ENCODE data around the gene RNF14.
"Not testable (repeated sequence)": the region's sequence is repeated elsewhere in the genome, so short reads cannot be mapped to it uniquely, and the experiment has no call there.

RNF14 gene

DNA sequence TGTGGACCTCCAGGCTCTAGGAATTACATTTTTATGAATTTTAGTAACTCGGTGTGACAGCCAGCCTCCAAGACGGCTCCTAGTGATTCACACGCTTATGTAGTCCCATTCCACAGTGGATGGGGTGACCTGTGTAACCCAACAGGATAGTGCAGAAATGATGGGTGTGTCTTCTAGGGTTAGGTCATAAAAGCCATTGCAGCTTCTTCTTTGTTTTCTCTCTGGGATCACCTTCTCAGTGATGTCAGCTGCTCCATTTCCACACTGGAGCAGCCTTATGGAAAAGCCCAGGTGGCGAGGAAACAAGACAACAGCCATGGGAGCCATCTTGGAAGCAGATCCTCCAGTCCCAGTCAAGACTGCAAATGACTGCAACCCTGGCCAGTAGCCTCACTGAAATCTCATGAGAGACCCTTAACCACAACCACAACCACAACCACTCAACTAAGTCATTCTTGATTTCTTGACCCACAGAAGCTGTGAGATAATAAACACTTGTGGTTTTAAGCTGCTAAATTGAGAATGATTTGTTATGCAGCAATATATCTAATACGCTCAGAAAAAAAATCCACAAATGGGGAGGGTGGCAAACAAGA is 49.0 kb downstream of the RNF14 start:
- no peak for DNase-seq

- DNase-seq: no peak
Measured at GRCh38 chr5:142020122-142020659, 51.3 kb downstream of the RNF14 start.

DNA sequence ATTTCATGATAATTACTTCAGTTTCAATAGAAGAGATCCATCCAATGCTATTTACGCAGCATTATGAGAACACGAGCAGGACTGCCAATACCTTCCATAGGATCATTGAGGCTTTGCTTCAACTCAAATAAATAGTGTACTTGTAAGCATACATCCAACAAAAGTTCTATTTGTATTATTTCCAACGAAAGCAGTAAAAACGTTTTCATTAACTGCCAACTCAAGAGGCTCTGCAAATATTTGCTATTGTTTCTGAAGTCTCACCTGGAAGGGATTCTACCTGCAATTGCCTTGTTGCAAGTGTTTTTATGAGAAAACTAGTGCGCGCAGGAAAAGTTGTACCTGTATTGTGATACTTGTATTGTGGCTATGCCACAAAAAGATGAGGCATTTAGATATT is 54.9 kb downstream of the RNF14 start:
- no peak for DNase-seq

DNA sequence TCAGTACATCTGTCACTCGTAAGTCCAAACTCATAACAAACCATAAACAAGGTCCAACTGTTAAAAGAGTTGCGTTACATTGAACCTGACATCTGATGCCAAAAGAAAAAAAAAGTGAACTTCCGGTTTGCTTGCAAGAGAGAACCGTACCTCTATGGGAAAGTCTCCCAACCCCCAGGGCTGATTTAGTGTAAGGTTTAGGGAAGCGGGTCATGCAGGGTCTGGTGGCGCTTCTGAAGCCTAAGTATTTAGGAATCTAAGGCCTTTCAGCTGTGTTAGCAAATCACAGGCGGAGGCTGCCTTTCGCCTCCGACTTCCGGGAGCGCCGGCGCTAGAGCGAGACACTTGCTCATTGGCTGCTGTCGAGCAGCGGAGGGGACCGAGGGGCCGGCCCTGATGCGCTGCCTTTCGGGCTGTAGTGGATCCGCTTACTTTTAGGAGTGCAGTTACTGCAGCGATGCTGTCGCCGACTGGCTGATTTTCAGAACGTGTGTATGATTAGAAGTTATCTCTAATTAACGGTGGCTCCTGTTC is 55.9 kb downstream of the RNF14 start:
- peak; percentile 61 for DNase-seq

- DNase-seq: no peak
Measured at GRCh38 chr5:142025637-142026036, 56.7 kb downstream of the RNF14 start.

- DNase-seq: no peak
Measured at GRCh38 chr5:142032150-142032549, 63.2 kb downstream of the RNF14 start.

DNA sequence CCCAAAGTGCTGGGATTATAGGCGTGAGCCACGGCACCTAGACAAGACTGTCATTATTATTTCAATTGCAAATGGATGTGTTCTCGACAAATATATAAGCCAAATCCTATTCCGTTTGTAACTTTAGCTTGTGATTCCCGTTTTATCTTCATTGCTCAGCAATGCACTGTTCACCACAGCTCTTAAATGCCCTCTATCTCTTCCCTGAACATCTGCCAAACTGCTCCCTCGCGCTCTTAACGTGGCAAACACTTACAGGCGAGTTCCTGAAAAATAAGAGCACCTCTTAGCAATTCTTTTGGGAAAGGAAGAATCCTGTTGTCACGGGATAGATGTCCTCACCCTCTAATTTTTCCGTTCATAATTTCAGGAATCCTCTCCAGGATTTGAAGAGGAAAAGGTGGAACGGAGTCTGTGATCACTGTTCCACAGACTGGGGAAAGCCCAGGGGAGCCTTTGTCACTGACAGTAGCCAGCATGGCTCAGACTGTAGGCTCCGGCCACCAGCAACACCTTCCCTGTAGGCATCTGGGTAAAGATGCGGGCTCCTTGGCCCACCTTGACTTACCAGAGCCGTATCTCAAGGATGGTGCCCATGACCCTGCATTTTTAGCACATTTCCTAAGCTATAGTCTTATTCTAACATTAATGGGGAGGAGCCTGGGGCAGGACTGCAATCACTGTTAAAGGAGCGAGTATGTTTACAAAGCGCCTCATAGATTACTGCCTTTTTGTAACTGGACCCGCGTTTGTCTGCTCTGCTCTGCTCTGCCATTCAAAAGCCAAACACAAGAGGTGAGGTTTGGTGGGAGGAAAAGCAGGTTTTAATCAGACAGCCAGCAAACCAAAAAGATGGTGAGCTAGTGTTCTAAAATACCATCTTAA is 64.1 kb downstream of the RNF14 start:
- DNase-seq: no peak

GRCh38 chr5:142033632-142034567 is 65.0 kb downstream of the RNF14 start:
- DNase-seq: not testable (repeated sequence)

DNA sequence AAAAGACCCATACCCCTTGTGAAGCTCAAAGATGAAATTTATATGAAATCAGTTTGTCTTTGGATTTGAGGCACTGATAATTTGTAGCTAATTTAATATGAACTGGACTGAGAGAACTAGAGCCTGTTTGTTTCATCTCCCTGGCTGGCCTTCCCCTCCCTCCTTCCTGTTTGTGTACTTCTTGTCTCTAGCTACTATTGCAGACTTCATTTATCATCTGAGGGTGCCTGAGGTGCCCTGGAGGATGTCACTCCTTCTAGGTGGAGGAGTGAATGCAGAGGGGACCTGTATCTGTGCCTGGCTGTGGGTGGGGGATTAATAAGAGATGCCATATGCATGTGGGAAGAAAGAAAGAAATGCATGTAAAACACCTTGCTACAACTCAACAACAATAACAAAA is 66.1 kb downstream of the RNF14 start:
- DNase-seq: no peak

GRCh38 chr5:142036918-142037317 is 68.0 kb downstream of the RNF14 start:
- DNase-seq: no peak

DNA sequence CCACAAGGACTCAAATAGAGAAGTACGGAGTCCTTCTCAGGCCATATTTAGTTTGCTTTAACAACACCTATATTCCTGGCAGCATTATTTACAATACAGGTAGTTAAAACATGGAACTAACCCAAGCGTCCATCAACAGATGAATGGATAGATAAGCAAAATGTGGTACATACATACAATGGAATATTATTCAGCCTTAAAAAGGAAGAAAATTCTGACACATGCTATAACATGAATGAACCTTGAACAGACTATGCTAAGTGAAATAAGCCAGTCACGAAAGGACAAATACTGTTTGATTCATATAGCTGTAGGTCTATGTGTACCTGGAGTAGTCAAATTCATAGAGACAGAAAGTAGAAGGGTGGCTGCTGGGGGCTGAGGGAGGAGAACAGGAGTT is 68.7 kb downstream of the RNF14 start:
- not testable (repeated sequence) for DNase-seq

GRCh38 chr5:142038735-142039134 is 69.8 kb downstream of the RNF14 start:
- DNase-seq: no peak
